Measurements from ENCODE around the gene MED26.
"Not testable (repeated sequence)": the region's sequence is repeated elsewhere in the genome, so short reads cannot be mapped to it uniquely, and the experiment has no call there.

The MED26 gene, protein sequence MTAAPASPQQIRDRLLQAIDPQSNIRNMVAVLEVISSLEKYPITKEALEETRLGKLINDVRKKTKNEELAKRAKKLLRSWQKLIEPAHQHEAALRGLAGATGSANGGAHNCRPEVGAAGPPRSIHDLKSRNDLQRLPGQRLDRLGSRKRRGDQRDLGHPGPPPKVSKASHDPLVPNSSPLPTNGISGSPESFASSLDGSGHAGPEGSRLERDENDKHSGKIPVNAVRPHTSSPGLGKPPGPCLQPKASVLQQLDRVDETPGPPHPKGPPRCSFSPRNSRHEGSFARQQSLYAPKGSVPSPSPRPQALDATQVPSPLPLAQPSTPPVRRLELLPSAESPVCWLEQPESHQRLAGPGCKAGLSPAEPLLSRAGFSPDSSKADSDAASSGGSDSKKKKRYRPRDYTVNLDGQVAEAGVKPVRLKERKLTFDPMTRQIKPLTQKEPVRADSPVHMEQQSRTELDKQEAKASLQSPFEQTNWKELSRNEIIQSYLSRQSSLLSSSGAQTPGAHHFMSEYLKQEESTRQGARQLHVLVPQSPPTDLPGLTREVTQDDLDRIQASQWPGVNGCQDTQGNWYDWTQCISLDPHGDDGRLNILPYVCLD

DNA sequence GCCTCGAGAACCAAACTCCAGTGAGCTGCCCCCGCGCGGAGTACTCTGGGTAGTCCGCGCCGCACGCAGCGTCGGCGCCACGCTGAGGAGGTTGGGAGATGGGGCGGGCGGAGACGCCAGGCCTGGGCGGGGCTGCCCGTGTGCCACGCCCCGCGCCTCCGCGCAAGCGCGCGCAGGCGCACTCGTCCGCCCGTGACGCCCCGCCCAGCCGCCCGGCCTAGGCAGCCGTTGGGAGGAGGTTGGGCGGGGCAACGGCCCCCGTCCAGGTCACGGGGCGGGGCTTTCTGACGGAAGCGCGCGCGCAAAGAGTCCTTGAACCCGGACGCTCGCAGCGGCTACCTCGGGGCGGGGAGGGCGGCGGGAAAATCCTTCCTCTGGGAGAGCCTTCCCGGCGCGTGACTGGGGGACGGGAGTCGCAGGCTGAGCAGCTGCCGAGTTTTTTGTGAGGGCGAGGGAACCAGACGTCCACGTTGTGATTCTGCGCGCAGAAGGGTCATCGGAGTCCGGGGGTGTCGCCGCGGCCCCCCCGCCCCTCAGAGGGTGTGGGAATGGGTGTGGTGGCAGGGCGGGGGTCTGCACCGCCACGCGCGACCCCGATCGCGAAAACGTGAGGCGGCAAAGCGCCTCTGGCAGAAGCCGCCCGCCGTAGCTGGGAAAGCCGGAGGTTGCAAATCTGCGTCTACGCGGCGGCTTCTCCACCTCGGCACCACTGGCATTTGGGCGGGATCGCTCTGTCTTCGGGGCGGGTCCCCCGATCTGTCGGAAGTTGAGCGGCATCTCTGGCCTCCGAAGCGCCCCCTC is at the start of gene MED26:
MED26 (minus strand) TSS at position 22 of the 801 bp plus-strand sequence. CDS start 261 bp downstream, outside the sequence.
- DNase-seq, result peak; percentile 93 to 97

DNA sequence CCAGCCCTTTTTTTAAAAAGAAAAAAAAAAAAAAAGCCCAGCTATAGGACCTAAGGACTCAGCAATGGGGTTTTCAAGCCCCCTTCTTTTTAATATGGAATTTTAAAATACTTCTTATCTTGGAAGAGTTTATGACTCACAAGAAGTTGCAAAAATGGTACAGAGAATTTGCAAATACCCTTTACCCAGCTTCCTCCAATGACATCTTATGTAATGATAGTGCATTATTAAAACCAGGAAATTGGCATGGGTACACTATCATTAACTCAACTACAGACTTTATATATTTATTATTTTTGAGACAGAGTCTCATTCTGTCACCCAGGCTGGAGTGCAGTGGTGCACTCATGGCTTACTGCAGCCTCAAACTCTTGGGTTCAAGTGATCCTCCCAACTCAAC is 49.1 kb upstream of the MED26 start:
- DNase-seq, result no peak

DNA sequence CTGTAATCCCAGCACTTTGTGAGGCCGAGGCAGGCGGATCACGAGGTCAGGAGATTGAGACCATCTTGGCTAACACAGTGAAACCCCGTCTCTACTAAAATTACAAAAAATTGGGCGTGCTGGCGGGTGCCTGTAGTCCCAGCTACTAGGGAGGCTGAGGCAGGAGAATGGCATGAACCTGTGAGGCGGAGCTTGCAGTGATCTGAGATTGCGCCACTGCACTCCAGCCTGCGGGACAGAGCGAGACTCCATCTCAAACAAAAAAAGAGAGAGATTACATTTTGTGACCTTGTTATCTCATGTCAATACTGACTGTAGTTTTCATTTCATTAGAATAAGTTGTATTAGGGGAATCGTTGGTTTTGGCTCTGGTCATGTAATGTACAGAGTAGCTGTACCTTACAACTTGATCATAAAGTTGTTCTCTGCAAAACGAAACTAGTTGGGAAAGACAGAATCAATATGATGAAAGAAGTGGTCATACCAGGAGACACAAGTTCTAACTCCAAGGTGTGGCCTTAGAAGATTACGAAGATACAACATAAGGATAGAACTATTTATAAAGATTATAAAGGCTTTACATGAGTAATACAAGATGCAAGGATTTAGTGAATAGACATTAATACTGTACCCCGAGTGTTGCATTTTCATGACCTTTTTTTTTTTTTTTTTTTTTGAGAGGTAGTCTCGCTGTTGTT is 48.2 kb upstream of the MED26 start:
- DNase-seq, result no peak

DNA sequence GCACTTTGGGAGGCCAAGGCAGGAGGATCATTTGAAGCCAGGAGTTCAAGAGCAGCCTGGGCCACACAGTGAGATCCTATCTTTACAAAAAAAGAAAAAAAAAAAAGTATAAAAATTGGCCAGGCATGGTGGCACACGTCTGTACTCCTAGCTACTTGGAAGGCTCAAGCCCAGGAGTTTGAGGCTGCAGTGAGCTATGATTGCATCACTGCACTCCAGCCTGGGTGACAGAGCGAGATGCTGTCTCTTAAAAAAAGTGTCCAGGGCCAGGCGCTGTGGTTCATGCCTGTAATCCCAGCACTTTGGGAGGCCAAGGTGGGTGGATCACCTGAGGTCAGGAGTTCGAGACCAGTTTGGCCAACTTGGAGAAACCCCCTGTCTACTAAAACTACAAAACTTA is 45.8 kb upstream of the MED26 start:
- DNase-seq, result not testable (repeated sequence)

DNA sequence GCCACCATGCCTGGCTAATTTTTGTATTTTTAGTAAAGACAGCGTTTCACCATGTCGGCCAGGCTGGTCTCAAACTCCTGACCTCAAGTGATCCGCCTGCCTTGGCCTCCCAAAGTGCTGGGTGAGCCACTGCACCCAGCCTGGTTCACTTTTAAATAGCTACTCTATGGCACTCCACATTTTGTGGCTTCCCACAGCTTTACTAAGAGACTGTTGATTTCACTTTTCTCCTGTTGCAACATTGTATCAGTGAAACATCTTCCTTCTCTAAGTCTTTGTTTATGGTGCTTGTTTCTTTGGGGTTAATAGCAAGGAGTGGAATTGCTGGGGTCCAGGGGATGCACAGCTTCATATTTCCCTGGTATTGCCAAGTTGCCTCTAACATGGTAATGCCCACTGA is 45.2 kb upstream of the MED26 start:
- DNase-seq, result no peak

DNA sequence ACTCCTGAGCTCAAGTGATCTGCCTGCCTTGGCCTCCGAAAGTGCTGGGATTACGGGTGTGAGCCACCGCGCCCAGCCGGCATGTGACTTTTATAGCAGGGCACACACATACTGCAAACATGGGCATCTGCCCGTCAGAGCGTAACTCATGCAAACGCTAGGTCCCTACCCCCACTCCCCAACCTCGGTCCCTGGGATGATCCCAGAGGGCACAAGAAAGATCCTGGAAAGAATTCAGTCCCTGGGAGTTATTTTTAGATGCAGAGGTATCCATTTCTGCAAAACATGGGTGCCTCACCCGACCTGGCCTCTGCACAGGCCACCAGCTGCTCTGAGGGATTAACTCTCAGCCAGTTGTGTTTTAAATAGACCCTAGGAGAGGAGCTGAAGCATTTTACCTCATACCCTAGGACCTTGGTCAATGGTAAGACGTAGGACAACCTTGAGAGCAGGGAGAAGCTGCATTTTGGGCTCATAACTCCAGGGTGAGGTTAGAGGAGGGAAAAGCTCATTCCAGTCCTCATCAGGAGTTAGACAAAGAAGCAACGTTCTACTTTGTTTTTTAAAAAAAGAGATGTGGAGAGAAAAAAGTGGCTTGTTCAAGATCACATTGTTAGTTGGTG is 43.8 kb upstream of the MED26 start:
- DNase-seq, result no peak

DNA sequence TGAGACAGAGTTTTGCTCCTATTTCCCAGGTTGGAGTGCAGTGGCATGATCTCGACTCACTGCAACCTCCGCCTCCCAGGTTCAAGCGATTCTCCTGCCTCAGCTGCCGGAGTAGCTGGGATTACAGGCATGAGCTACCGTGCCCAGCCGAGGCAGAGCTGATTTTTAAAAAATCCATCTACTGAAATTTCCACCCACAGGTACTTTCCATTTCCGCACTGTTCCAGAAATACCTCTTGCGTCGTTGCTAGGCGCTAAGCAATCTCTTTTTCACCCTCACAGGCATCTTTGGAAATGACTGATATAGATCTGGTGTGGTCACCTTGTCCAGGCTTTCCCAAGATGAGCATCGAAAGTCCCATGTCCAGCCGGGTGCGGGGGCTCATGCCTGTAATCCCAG is 42.3 kb upstream of the MED26 start:
- no peak for DNase-seq

DNA sequence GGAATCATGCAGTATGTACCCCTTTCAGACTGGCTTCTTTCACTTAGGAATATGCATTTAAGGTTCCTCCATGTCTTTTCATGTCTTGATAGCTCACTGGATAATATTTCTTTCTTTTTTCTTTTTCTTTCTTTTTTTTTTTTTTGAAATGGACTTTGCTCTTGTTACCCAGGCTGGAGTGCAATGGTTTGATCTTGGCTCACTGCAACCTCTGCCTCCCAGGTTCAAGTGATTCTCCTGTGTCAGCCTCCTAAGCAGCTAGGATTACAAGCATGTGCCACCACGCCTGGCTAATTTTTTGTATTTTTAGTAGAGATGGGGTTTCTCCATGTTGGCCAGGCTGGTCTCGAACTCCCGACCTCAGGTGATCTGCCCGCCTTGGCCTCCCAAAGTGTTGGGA is 40.7 kb upstream of the MED26 start:
- not testable (repeated sequence) for DNase-seq

DNA sequence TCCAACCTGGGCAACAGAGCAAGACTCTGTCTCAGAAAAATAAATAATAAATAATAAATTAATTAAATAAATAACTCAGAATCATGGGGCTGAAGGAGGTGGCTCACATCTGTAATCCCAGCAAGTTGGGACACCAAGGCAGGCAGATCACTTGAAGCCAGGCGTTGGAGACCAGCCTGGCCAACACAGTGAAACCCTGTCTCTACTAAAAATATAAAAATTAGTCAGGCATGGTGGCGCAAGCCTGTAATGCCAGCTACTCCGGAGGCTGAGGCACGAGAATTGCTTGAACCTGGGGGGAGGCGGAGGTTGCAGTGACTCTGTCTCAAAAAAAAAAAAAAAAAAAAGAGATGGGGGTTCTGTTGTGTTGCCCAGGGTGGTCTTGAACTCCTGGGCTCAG is 40.2 kb upstream of the MED26 start:
- DNase-seq, result no peak

DNA sequence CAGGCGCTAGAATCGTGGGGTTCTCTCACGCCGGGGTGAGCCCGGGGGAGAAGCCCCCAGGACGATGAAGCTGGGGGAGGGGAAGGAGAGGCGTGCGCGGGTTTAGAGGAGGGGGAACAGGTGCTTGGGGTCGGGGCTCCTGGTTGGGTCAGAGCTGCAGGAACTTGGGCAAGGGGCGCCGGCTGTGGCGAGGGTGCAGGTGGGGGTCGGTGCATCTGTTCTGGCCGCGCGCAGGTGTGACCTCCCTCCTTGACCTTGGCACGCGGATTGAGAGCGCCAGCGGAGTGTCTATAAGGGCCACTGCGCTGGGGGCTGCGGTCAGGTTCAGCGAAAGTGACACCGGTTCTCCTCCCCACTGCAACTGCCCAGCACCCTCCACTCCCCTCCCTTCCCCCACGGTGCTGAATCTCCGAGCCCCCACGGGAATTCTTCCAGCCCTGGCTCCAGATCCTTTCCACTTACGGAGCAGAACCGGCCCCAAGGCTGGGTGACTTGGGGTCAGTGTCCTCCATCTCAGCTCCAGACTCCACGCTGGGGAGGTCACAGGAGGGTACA is 33.6 kb upstream of the MED26 start:
- no peak for DNase-seq

DNA sequence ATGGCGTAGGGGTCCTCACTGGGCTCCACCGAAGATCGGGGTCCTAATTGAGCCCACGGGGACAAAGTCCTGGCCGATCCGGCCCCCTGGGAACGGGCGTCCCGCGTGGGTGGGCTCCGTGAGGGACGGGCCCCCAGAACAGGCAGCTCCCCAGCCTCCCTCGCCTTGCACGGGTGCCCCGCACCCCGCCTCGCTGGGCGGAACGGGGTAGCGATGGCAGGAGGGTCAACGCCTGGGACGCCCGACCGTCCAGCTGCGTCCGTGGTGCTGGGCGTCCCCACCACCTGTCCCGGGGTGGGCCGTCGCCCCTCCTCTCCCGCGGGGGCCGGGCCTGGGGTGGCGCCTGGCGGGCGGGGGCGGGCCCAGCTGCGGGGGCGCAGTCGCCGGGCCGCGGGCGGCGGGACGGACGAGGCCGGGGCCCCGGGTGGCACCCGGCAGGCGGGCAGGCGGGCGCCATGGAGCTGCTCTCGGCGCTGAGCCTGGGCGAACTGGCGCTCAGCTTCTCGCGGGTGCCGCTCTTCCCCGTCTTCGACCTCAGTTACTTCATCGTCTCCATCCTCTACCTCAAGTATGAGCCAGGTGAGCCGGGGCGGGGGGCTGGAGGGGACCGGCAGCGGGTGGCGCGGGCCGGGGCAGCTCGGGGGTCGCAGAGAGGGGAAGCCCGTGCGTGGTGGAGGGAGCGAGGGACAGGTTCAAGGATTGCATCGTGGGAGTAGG is 32.9 kb upstream of the MED26 start, which contains the start of gene TMEM38A:
TMEM38A (plus strand) TSS at position 377 of the 717 bp plus-strand sequence; CDS start at position 456, 79 bp downstream.
- peak in 1 of 2 donors; percentile 13 for DNase-seq

DNA sequence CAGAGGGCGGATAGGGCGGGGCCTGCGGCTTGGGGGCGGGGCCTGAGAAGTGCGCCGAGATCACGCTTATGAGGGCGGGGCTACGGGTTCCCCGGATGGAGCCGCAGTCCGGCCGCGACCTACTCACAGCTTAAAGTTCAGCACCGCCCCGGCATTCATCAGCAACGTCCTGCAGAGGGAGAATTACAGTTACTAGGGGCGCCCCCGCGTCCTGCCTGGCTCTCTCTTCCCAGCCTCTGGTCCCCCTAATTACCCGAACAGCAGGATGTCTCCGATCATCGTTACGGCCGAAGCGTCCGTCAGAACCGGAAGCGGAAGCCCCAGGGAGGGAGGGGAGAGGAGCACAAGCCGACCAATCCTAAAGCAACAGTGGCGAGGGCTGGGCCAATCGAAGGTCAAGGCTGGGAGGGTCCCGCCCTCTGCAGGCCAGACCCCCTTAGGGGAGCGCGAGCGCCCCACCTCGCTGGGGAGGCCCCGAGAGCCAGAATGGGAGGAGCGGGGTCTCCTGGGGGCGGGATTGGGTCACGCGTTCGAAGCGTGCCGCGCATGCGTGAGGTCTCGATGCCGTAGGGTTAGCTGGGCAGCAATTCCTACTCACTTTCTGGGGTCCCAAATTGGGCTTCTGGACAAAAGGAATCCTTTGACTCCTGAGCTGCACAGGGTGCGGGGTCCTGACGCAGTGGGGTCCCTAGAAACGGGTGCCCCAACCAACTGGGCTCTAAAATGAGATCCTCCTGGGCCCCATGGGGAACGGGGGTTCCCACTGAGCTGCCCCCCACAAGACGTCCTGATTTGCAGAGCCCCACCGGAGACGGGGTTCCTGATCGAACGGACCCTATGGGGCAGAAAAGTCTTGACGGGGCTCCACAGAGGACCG is 32.1 kb upstream of the MED26 start, which contains the start of gene SMIM7:
SMIM7 (minus strand) TSS at position 313 of the 877 bp plus-strand sequence; CDS start at position 279, 34 bp downstream.
- peak; percentile 96 to 97 for DNase-seq

DNA sequence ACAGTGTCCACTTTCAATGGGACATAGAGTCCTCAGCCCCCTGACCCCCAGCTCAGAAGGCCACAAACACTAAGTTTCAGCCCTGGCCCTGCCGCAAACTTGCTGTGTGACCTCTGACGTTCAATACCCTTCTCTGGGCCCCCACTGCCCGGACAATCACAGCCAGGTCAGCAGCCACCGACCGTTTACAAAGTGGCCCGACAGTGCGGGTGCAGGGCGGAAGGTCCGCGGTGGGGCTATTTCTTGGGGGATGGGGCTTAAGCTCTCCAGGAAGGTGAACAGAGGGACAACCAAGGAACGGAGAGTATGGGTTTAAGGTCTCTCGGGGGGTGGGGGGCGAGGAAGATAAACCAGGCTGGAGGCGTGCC is 31.4 kb upstream of the MED26 start:
- DNase-seq, result no peak

DNA sequence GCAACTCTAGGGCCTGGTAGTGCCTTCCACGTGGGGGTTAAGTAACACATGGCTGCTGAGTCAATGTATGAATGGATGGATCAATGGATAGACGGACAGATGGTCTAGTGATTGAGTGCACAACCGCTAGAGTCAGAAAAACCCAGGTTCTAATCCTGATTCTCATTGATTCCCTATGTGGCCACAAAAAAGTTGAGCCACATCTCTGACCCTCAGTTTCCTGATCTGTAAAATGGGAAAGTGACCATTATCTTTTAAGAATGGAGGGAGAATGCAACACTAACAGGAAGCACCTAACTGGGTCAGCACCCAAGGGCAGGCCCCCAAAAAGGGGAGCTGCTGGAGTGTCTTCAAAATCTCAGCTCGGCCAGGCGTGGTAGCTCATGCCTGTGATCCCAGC is 29.4 kb upstream of the MED26 start:
- DNase-seq, result no peak

DNA sequence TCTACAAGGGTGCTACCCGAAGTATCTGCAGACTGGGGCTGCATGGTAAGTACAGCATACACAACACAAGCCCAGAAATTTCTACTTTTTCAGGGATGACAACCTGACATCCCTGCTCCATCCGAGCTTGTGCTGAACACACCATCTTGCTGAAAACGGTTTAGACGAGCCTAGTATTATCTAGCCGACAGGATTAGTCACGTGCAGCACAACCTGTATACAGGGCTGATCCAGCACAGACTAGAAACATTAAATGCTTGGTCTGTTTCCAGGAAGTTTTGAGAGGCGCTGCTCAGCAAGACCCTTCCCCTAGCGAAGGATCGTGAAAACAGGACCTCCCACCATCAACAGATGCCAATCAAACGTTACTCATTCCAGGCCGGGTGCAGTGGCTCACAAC is 27.7 kb upstream of the MED26 start:
- DNase-seq, result no peak

DNA sequence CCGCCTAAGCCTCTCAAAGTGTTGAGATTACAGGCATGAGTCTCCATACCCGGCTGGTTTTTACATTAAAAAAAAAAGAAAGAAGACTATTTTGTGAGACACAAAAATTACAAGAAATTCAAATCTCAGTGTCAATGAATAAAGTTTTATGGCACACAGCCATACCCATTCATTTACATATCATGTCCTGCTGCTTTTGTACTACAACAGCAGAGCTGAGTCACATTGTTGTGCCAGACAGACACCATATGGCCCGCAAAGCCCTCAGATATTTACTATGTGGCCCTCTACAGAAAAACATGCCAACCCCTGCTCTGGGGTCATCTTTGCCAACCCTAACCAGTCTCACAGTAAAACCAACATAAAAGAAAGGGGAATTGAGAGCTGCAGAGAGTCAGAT is 26.6 kb upstream of the MED26 start:
- no peak for DNase-seq

DNA sequence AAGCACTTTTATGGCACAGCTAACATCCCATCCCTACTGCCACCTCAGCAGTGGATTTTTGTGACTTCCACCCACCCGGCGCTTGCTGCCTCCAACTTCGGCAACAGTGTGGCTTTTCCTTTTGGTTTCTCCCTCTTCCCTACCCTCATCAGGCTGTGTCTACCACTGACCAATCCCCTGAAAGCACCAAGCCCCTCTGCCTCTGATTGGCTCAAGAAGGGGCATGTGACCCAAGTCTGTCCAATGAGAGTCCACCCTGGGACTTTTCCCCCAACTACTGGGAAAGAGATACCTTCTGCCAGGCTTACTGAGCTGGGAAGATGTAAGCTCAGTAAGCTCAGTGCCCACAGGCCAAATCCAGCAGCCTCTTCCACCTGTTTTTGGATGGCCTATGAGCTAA is 26.1 kb upstream of the MED26 start:
- no peak for DNase-seq

DNA sequence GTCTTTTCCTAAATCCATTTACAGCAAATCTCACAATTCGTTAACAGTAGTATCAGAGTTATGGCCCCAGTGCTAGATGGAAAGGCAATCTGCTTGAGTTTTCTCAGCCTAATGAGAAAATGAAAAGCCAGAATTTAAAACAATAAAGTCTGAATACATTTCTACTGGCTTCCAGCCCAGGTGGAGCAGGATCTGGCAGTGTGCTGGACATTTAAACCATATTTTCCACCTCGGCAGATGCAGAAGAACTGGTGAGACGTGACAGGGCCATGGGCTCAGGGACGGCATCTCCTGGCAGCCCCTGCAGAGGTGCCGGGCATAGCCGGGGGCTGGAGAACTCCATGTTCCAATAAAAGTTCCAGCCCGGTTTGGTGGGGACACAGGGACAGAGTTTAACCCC is 24.9 kb upstream of the MED26 start:
- no peak for DNase-seq

DNA sequence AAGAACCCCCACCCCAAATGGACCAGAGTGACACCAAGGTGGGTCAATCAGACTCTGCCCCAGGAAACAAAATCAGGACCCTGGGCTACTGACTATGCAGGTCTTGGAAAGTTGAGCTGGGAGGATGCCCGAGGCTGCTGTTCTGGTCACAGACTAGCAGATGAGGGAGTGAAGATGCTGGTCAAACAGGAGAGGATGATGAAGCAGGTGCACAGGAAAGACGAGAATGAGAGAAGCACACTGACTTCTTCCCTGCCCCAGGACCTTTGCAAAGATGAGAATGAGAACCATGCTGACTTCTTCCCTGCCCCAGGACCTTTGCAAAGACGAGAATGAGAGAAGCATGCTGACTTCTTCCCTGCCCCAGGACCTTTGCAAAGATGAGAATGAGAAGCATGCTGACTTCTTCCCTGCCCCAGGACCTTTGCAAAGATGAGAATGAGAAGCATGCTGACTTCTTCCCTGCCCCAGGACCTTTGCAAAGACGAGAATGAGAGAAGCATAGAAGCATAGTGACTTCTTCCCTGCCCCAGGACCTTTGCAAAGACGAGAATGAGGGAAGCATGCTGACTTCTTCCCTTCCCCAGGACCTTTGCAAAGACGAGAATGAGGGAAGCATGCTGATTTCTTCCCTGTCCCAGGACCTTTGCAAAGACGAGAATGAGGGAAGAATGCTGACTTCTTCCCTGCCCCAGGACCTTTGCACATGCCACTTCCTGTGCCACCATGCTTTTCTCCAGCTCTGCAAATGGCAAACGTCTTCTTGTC is 23.6 kb upstream of the MED26 start:
- not testable (repeated sequence) for DNase-seq
